Ishikawa (cell line): ENCODE data around the gene DNASE1L2.

Source experiments
- CEBPB ChIP-seq: IDR thresholded peaks from 2 replicates; pipeline ENCODE4 v1.6.1; 2012
- CREB1 ChIP-seq: IDR thresholded peaks from 2 replicates; pipeline ENCODE4 v1.6.1; 2012; ENCODE audit warnings: low read depth
- EGR1 ChIP-seq: IDR thresholded peaks from 2 replicates; pipeline ENCODE4 v1.6.1; 2012
- EP300 ChIP-seq: IDR thresholded peaks from 2 replicates; pipeline ENCODE4 v1.6.1; 2012; ENCODE audit warnings: borderline replicate concordance
- FOXM1 ChIP-seq: IDR thresholded peaks from 2 replicates; pipeline ENCODE4 v1.6.1; 2012; ENCODE audit warnings: low read depth, borderline replicate concordance
- NFIC ChIP-seq: IDR thresholded peaks from 2 replicates; pipeline ENCODE4 v1.6.1; 2012
- RAD21 ChIP-seq: IDR thresholded peaks from 2 replicates; pipeline ENCODE4 v1.6.1; 2012; ENCODE audit warnings: low read depth
- TAF1 ChIP-seq: IDR thresholded peaks from 2 replicates; pipeline ENCODE4 v1.6.1; 2012; ENCODE audit warnings: low read depth, mild to moderate bottlenecking
- TCF12 ChIP-seq: IDR thresholded peaks from 2 replicates; pipeline ENCODE4 v1.6.1; 2012; ENCODE audit warnings: low read depth
- TEAD4 ChIP-seq: IDR thresholded peaks from 2 replicates; pipeline ENCODE4 v1.6.1; 2012
- YY1 ChIP-seq: IDR thresholded peaks from 2 replicates; pipeline ENCODE4 v1.6.1; 2012; ENCODE audit warnings: low read depth
- ZBTB7A ChIP-seq: IDR thresholded peaks from 2 replicates; pipeline ENCODE4 v1.6.1; 2012; ENCODE audit warnings: low read depth
- TF ChIP-seq, protein P1 (sequence below): IDR thresholded peaks from 2 replicates; pipeline ENCODE4 v1.6.1; 2012; ENCODE audit warnings: low read depth, mild to moderate bottlenecking
- TF ChIP-seq, protein P2 (sequence below): IDR thresholded peaks from 2 replicates; pipeline ENCODE4 v1.6.1; 2012
- TF ChIP-seq, protein P3 (sequence below): IDR thresholded peaks from 2 replicates; pipeline ENCODE4 v1.6.1; 2012

Gene DNASE1L2

DNA sequence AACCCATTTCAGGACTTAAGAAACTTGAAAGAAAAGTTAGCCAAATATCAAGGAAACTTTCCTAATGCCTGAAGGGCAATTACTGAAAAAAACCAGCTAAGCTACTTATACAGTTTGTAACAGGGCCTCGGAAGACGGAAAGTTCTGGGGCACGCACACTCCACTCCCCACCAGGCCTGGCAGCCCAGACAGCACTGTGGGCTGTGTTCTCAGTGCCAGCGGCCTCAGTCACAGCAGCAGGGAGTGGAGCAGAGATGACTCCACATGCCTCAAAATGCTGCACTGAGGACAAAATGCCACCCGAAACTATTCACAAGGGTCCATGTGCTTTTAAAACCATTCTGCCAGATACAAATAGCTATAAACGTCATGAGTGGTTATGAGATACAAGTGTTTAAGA, 21.5 kb downstream of the DNASE1L2 start:
- TF ChIP-seq, protein P1, sequence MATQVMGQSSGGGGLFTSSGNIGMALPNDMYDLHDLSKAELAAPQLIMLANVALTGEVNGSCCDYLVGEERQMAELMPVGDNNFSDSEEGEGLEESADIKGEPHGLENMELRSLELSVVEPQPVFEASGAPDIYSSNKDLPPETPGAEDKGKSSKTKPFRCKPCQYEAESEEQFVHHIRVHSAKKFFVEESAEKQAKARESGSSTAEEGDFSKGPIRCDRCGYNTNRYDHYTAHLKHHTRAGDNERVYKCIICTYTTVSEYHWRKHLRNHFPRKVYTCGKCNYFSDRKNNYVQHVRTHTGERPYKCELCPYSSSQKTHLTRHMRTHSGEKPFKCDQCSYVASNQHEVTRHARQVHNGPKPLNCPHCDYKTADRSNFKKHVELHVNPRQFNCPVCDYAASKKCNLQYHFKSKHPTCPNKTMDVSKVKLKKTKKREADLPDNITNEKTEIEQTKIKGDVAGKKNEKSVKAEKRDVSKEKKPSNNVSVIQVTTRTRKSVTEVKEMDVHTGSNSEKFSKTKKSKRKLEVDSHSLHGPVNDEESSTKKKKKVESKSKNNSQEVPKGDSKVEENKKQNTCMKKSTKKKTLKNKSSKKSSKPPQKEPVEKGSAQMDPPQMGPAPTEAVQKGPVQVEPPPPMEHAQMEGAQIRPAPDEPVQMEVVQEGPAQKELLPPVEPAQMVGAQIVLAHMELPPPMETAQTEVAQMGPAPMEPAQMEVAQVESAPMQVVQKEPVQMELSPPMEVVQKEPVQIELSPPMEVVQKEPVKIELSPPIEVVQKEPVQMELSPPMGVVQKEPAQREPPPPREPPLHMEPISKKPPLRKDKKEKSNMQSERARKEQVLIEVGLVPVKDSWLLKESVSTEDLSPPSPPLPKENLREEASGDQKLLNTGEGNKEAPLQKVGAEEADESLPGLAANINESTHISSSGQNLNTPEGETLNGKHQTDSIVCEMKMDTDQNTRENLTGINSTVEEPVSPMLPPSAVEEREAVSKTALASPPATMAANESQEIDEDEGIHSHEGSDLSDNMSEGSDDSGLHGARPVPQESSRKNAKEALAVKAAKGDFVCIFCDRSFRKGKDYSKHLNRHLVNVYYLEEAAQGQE, result no peak
- TF ChIP-seq, protein P2, sequence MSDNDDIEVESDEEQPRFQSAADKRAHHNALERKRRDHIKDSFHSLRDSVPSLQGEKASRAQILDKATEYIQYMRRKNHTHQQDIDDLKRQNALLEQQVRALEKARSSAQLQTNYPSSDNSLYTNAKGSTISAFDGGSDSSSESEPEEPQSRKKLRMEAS, result no peak
- no peak for TF ChIP-seq EP300
- TF ChIP-seq YY1, result no peak
- TF ChIP-seq NFIC, result no peak
- no peak for TF ChIP-seq TAF1
- TF ChIP-seq, protein P3, sequence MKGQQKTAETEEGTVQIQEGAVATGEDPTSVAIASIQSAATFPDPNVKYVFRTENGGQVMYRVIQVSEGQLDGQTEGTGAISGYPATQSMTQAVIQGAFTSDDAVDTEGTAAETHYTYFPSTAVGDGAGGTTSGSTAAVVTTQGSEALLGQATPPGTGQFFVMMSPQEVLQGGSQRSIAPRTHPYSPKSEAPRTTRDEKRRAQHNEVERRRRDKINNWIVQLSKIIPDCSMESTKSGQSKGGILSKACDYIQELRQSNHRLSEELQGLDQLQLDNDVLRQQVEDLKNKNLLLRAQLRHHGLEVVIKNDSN, result no peak
- no peak for TF ChIP-seq FOXM1
- no peak for TF ChIP-seq EGR1
- no peak for TF ChIP-seq ZBTB7A
- no peak for TF ChIP-seq CEBPB
- TF ChIP-seq RAD21, result no peak
- no peak for TF ChIP-seq TCF12
- TF ChIP-seq CREB1, result no peak
- TF ChIP-seq TEAD4, result no peak

DNA sequence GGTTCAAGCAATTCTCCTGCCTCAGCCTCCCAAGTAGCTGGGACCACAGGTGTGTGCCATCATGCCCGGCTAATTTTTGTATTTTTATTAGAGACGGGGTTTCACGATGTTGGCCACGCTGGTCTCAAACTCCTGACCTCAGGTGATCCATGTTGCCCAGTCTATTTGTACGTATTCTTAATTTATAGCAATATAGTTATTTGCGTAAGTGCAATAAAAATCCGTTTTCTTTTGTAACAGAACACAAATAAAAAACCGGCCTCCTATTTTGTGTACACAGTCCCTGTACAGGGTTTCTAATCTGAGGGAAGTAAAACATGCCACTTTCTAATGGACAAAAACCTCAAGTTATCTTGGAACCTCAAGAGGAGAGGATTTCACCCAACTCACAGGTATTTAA, 24.0 kb downstream of the DNASE1L2 start:
- no peak for TF ChIP-seq TAF1
- no peak for TF ChIP-seq TEAD4
- TF ChIP-seq EGR1, result no peak
- TF ChIP-seq, protein P3, result no peak
- TF ChIP-seq TCF12, result no peak
- TF ChIP-seq, protein P2, result no peak
- no peak for TF ChIP-seq NFIC
- TF ChIP-seq EP300, result no peak
- no peak for TF ChIP-seq ZBTB7A
- no peak for TF ChIP-seq CREB1
- no peak for TF ChIP-seq FOXM1

DNA sequence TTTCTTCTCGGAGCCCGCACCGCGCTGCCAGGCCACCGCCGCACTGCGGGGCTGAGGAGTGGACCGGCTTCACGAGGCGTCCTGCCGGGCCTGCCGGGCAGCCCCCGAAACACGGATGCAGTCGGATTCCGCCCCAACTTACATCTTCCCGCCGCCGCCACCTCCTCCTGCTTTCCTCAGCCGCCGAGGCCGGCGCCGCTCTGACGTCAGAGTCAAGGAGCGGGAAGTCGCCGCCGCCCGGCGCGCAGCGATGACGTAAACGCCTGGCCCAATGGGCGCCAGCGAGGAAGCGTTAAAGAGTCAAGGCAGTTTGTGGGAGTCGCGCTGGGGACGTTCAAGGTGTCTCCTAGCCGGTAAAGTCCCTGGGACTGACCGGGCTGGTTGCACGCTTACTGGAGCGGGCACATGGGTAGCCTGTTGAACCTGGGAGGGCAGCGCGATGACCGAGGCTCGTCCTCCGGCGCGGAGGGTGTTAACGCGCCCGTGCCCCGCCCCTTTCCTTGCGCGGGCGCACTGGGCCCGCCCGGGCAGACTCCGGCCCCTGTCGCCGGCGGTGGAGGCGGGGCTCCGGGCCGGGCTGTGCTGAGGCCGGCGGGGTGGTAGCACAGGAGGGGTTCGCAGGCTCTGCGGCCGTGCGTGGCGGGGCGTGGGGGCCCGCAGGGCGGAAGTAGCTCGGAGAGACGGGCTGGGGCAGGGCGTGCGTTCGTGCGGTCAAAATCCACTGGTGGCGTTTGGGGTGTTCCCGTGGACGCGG, 31.8 kb downstream of the DNASE1L2 start, which contains the start of gene RNPS1:
Gene RNPS1, minus strand, starts transcription at position 214 of the 754 bp plus-strand sequence. CDS start 3,483 bp downstream, outside the sequence.
- no peak for TF ChIP-seq RAD21
- 0 out of 2 replicates have a peak, but pooled peaks have one; percentile 4 for TF ChIP-seq TEAD4
- TF ChIP-seq, protein P2, result peak; percentile 97
- TF ChIP-seq, protein P1, result no peak
- no peak for TF ChIP-seq CEBPB
- no peak for TF ChIP-seq NFIC
- no peak; the same call in 1 of the 2 replicates for TF ChIP-seq ZBTB7A
- 0 out of 2 replicates have a peak, but pooled peaks have one; percentile 17 for TF ChIP-seq EGR1
- no peak; the same call in 1 of the 2 replicates for TF ChIP-seq TCF12
- peak; percentile 71 for TF ChIP-seq YY1
- peak; percentile 99 for TF ChIP-seq CREB1
- peak; percentile 96 for TF ChIP-seq TAF1
- TF ChIP-seq, protein P3, result 0 out of 2 replicates have a peak, but pooled peaks have one; percentile 16
- no peak for TF ChIP-seq FOXM1
- TF ChIP-seq EP300, result peak; percentile 53

DNA sequence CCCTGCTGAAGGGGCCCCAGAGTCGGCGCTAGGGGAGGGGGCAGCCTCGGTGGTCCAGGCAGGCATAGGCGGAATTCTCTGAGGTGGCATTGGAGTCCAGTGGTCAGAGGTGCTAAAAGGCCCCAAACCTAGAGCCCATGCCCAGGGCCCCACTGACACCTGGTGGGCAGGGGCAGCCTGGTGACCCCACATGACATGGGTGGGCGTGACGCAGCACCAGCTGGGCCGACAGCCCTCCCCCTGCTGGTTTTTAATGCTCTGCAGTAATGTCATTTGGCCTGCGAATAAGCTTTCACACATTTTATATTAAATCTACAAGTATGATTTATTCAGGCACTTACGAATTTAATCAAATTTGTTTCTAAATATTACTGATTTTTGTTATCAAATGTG, 33.8 kb downstream of the DNASE1L2 start:
- TF ChIP-seq, protein P2, result no peak
- no peak for TF ChIP-seq NFIC
- no peak for TF ChIP-seq FOXM1
- no peak for TF ChIP-seq TCF12
- TF ChIP-seq EP300, result no peak
- TF ChIP-seq CEBPB, result no peak
- no peak for TF ChIP-seq RAD21
- TF ChIP-seq, protein P1, result no peak
- no peak for TF ChIP-seq TEAD4
- no peak for TF ChIP-seq ZBTB7A
- TF ChIP-seq EGR1, result no peak
